ENCODE data around the gene MAN1C1. TPM values are rescaled to one million over a fixed set of nuclear protein-coding genes. Genes with fewer than 3 reads are reported as not detected.

MAN1C1 gene
- total and polyA plus RNA-seq, 2 donors (not counting 1 experiment from before 2014, with no cell fraction given) = 0.31 to 0.89 TPM

DNA sequence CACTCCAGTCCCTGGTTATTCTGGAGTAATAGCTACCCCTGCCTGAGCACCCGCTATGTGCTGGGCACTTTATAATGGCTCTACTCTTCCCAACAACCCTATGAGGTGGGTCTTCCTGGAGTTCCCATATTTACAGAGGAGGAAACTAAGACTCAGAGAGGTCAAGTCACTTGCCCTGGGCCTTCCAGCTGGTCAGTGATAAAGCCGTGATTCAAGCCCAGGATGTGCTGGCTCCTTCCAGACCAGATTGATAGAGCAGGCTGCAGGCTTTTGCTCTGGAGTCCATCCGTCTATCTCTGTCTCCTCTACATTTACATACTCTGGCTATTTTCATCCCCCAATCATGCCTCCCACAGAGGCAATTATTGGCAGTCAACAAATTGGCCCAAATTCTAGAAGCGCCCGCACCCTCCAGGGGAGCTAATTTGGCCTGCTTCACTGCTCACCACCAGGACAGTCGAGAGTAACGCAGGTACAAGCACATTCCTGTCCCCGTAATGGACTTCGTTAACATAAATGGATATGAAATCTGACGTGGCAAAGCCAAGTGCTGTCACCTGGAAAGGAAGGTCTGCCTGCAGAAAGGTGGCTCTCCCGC lies 143.6 kb downstream of the MAN1C1 start:
- WGBS (ENCODE audit: insufficient coverage) = 83% methylated on average over 8 of the region's 11 CpGs
- CTCF ChIA-PET = no interaction called here
- Histone ChIP-seq H3K79me2 (ENCODE audit: control insufficient read depth, insufficient read depth, low read length) (no peaks in the 10 kb centered on the region), H3K27me3 (replicated peaks in 1 of 4; ENCODE audit: control extremely low read depth in 1 of 4, control insufficient read depth in 3 of 4, insufficient read depth in 4 of 4, low read length in 3 of 4) (no peaks in the 10 kb centered on the region), H3K9ac (ENCODE audit: low read length) (no peak overlapping the region), H3K4me3 (ENCODE audit: control extremely low read depth in 1 of 5, extremely low read depth in 1 of 5, insufficient read depth in 1 of 5, low read depth in 2 of 5, low read length in 4 of 5) (no peak overlapping the region), H3K36me3 (replicated peaks in 1 of 2; ENCODE audit: control extremely low read depth in 1 of 2, control insufficient read depth in 1 of 2, extremely low read depth in 1 of 2, insufficient read depth in 2 of 2, low read length in 1 of 2) (no peaks in the 10 kb centered on the region), H3K9me3 (ENCODE audit: control extremely low read depth in 1 of 3, control insufficient read depth in 2 of 3, insufficient read depth in 1 of 3, low read length in 2 of 3) (no peaks in the 10 kb centered on the region), H2AFZ (ENCODE audit: insufficient read depth, low read depth, low read length, poor library complexity, severe bottlenecking) (no peak overlapping the region), H3K4me2 (replicated peaks; ENCODE audit: low read depth, low read length, poor library complexity, severe bottlenecking) (no peak overlapping the region), H4K20me1 (ENCODE audit: control insufficient read depth, insufficient read depth, low read length, poor library complexity, severe bottlenecking) (no peaks in the 10 kb centered on the region), H3K4me1 (ENCODE audit: control insufficient read depth in 2 of 2, insufficient read depth in 2 of 2, low read length in 2 of 2) (no peaks in the 10 kb centered on the region), H3K27ac (ENCODE audit: low read length in 2 of 2) (no peak overlapping the region)
- intact Hi-C loops (cut with micrococcal nuclease) = no loop called here
- Mint-ChIP-seq H3K27ac (no peak overlapping the region), H3K27me3 (peaks cover 21% of the 10 kb centered on the region), H3K4me3 (no peak overlapping the region), H3K9me3 (ENCODE audit: insufficient read depth) (no peaks in the 10 kb centered on the region), H3K4me1 (no peaks in the 10 kb centered on the region)
- ATAC-seq (ENCODE audit: low read depth) (no peak), DNase-seq (no peak)
- POLR2A ChIA-PET = no interaction called here
- TF ChIP-seq, protein P1, sequence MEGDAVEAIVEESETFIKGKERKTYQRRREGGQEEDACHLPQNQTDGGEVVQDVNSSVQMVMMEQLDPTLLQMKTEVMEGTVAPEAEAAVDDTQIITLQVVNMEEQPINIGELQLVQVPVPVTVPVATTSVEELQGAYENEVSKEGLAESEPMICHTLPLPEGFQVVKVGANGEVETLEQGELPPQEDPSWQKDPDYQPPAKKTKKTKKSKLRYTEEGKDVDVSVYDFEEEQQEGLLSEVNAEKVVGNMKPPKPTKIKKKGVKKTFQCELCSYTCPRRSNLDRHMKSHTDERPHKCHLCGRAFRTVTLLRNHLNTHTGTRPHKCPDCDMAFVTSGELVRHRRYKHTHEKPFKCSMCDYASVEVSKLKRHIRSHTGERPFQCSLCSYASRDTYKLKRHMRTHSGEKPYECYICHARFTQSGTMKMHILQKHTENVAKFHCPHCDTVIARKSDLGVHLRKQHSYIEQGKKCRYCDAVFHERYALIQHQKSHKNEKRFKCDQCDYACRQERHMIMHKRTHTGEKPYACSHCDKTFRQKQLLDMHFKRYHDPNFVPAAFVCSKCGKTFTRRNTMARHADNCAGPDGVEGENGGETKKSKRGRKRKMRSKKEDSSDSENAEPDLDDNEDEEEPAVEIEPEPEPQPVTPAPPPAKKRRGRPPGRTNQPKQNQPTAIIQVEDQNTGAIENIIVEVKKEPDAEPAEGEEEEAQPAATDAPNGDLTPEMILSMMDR (IDR thresholded peaks at IDR 0.05) = no peak
- no peak for TF ChIP-seq EZH2 (IDR thresholded peaks at IDR 0.05; ENCODE audit: borderline replicate concordance, insufficient read depth, low read depth, low read length, poor library complexity, severe bottlenecking)

DNA sequence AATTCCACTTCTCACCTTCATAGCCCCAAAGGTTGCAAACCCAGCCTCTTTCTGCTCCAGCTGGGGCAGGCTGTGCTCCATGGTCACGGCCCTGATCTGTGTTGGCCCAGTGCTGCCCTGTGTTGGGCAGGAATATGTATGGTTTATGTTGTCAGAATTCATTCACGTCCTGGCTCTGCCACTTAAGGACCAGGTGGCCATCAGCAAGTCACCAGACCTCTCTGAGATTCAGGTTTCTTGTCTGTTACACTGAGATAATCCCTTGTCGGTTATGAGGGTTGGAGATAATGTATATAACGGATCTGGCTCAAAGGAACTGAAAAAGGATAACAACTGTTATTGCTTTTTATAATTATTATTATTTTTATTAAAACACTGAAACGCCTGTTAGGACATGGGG lies 144.3 kb downstream of the MAN1C1 start:
- H3K36me3 ChIP-seq (replicated peaks in 1 of 2; ENCODE audit: control extremely low read depth in 1 of 2, control insufficient read depth in 1 of 2, extremely low read depth in 1 of 2, insufficient read depth in 2 of 2, low read length in 1 of 2) = no peaks in the 10 kb centered on the region
- no peaks in the 10 kb centered on the region for H3K4me1 ChIP-seq (ENCODE audit: control insufficient read depth in 2 of 2, insufficient read depth in 2 of 2, low read length in 2 of 2)
- ATAC-seq (ENCODE audit: low read depth) (no peak), DNase-seq (no peak)
- no peak overlapping the region for H3K9ac ChIP-seq (ENCODE audit: low read length)
- H3K27me3 ChIP-seq (replicated peaks in 1 of 4; ENCODE audit: control extremely low read depth in 1 of 4, control insufficient read depth in 3 of 4, insufficient read depth in 4 of 4, low read length in 3 of 4) = no peaks in the 10 kb centered on the region
- Mint-ChIP-seq H3K4me3 (no peak overlapping the region), H3K27me3 (peaks cover 19% of the 10 kb centered on the region), H3K4me1 (peaks cover 4% of the 10 kb centered on the region), H3K9me3 (ENCODE audit: insufficient read depth) (no peaks in the 10 kb centered on the region), H3K27ac (no peak overlapping the region)
- 73% methylated on average over 2 of the region's 5 CpGs for WGBS (ENCODE audit: insufficient coverage)
- H3K4me2 ChIP-seq (replicated peaks; ENCODE audit: low read depth, low read length, poor library complexity, severe bottlenecking) = no peak overlapping the region
- TF ChIP-seq, protein P1 (IDR thresholded peaks at IDR 0.05) = no peak
- TF ChIP-seq EZH2 (IDR thresholded peaks at IDR 0.05; ENCODE audit: borderline replicate concordance, insufficient read depth, low read depth, low read length, poor library complexity, severe bottlenecking) = no peak
- no peaks in the 10 kb centered on the region for H3K9me3 ChIP-seq (ENCODE audit: control extremely low read depth in 1 of 3, control insufficient read depth in 2 of 3, insufficient read depth in 1 of 3, low read length in 2 of 3)
- intact Hi-C loops (cut with micrococcal nuclease) = no loop called here
- ChIA-PET CTCF (no interaction called here), POLR2A (no interaction called here)
- no peaks in the 10 kb centered on the region for H4K20me1 ChIP-seq (ENCODE audit: control insufficient read depth, insufficient read depth, low read length, poor library complexity, severe bottlenecking)
- no peak overlapping the region for H3K4me3 ChIP-seq (ENCODE audit: control extremely low read depth in 1 of 5, extremely low read depth in 1 of 5, insufficient read depth in 1 of 5, low read depth in 2 of 5, low read length in 4 of 5)
- no peaks in the 10 kb centered on the region for H3K79me2 ChIP-seq (ENCODE audit: control insufficient read depth, insufficient read depth, low read length)
- H2AFZ ChIP-seq (ENCODE audit: insufficient read depth, low read depth, low read length, poor library complexity, severe bottlenecking) = no peak overlapping the region
- no peak overlapping the region for H3K27ac ChIP-seq (ENCODE audit: low read length in 2 of 2)
